ENCODE data around the gene MYO9B.

Gene MYO9B

DNA sequence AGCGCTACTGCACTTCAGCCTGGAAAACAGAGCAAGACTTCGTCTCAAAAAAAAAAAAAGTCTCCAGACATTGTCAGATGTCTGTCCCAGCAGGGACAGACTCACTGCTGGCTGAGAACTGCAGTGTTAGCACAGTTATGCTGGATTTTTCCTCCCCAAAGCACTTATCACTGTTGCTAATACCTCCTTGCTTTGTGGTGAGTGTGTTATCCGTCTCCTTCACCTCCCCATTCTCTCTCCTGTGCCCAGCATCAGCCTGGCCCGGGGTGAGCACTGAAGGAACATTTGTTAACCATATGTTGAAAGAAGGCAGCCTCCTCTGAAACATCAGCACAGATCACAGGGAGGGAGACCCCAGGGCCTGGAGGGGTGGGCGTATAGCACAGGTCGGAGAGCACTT lies 11.3 kb downstream of the MYO9B start:
- no peak for TF ChIP-seq EZH2phosphoT487 (IDR thresholded peaks at IDR 0.05; ENCODE audit: borderline replicate concordance)
- TF ChIP-seq, protein P1, sequence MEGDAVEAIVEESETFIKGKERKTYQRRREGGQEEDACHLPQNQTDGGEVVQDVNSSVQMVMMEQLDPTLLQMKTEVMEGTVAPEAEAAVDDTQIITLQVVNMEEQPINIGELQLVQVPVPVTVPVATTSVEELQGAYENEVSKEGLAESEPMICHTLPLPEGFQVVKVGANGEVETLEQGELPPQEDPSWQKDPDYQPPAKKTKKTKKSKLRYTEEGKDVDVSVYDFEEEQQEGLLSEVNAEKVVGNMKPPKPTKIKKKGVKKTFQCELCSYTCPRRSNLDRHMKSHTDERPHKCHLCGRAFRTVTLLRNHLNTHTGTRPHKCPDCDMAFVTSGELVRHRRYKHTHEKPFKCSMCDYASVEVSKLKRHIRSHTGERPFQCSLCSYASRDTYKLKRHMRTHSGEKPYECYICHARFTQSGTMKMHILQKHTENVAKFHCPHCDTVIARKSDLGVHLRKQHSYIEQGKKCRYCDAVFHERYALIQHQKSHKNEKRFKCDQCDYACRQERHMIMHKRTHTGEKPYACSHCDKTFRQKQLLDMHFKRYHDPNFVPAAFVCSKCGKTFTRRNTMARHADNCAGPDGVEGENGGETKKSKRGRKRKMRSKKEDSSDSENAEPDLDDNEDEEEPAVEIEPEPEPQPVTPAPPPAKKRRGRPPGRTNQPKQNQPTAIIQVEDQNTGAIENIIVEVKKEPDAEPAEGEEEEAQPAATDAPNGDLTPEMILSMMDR (conservative IDR thresholded peaks at IDR 0.05; ENCODE audit: low read length) = no peak
- H3K9ac ChIP-seq (ENCODE audit: low read depth, low read length, poor library complexity, severe bottlenecking) = no peak overlapping the region
- H3K4me1 ChIP-seq (ENCODE audit: insufficient read depth, low read length, poor library complexity, severe bottlenecking) = peaks cover 3% of the 10 kb centered on the region
- peaks cover 12% of the 10 kb centered on the region; the same call in 1 of the 2 replicates for H3K36me3 ChIP-seq (ENCODE audit: insufficient read depth, low read length)
- H3F3A ChIP-seq (ENCODE audit: low read depth) = no peaks in the 10 kb centered on the region
- H3K27me3 ChIP-seq (ENCODE audit: insufficient read depth, low read length, poor library complexity, severe bottlenecking) = no peaks in the 10 kb centered on the region
- H2AFZ ChIP-seq (ENCODE audit: low read length) = no peak overlapping the region
- no peak overlapping the region for H3K4me2 ChIP-seq (ENCODE audit: low read depth, low read length, poor library complexity, severe bottlenecking)
- H3K9me2 ChIP-seq (replicated peaks; ENCODE audit: low read depth, low read length) = no peaks in the 10 kb centered on the region
- no peaks in the 10 kb centered on the region for H3K9me3 ChIP-seq (ENCODE audit: insufficient read depth, low read depth, low read length)
- peaks cover 96% of the 10 kb centered on the region for H3K79me2 ChIP-seq (ENCODE audit: insufficient read depth, low read length)
- peaks cover 58% of the 10 kb centered on the region for H4K20me1 ChIP-seq (ENCODE audit: insufficient read depth, low read length, poor library complexity, severe bottlenecking)
- no peak overlapping the region for H3K4me3 ChIP-seq (ENCODE audit: low read length, poor library complexity, severe bottlenecking)

- peaks cover 17% of the 10 kb centered on the region; the same call in 1 of the 2 replicates for H3K36me3 ChIP-seq (ENCODE audit: insufficient read depth, low read length)
- H3K4me3 ChIP-seq (ENCODE audit: low read length, poor library complexity, severe bottlenecking) = no peak overlapping the region
- no peaks in the 10 kb centered on the region for H3K9me2 ChIP-seq (replicated peaks; ENCODE audit: low read depth, low read length)
- peaks cover 96% of the 10 kb centered on the region for H3K79me2 ChIP-seq (ENCODE audit: insufficient read depth, low read length)
- no peaks in the 10 kb centered on the region for H3K9me3 ChIP-seq (ENCODE audit: insufficient read depth, low read depth, low read length)
- TF ChIP-seq, protein P1 (conservative IDR thresholded peaks at IDR 0.05; ENCODE audit: low read length) = no peak
- TF ChIP-seq EZH2phosphoT487 (IDR thresholded peaks at IDR 0.05; ENCODE audit: borderline replicate concordance) = no peak
- no peak overlapping the region for H2AFZ ChIP-seq (ENCODE audit: low read length)
- no peaks in the 10 kb centered on the region for H3F3A ChIP-seq (ENCODE audit: low read depth)
- no peaks in the 10 kb centered on the region for H3K27me3 ChIP-seq (ENCODE audit: insufficient read depth, low read length, poor library complexity, severe bottlenecking)
- no peak overlapping the region for H3K4me2 ChIP-seq (ENCODE audit: low read depth, low read length, poor library complexity, severe bottlenecking)
- H4K20me1 ChIP-seq (ENCODE audit: insufficient read depth, low read length, poor library complexity, severe bottlenecking) = peaks cover 58% of the 10 kb centered on the region
- no peak overlapping the region for H3K9ac ChIP-seq (ENCODE audit: low read depth, low read length, poor library complexity, severe bottlenecking)
- peaks cover 4% of the 10 kb centered on the region for H3K4me1 ChIP-seq (ENCODE audit: insufficient read depth, low read length, poor library complexity, severe bottlenecking)
These were observed 13.0 kb downstream of the MYO9B start for GRCh38 chr19:17088552-17088951.

DNA sequence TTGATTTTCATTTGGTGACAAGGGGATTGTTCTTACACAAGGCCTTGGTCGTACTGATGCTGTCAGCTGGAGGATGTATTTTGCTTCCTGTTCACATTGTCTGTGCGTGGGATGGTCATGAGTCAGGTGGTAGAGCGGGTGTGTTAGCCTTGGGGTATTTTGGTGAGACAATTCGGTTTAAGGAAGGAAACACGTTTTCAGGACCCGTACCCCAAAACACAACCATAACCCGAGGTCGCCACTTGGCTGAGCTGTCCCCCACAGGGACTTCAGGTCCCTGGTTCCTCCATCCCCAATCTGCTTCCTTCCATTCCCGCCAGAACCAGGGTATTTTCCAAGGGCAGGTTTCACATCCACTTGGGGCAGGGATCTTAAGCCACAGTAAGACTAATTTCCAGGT lies 15.0 kb downstream of the MYO9B start:
- H4K20me1 ChIP-seq (ENCODE audit: insufficient read depth, low read length, poor library complexity, severe bottlenecking) = peaks cover 56% of the 10 kb centered on the region
- no peaks in the 10 kb centered on the region for H3K9me2 ChIP-seq (replicated peaks; ENCODE audit: low read depth, low read length)
- H3K9me3 ChIP-seq (ENCODE audit: insufficient read depth, low read depth, low read length) = no peaks in the 10 kb centered on the region
- H3K4me1 ChIP-seq (ENCODE audit: insufficient read depth, low read length, poor library complexity, severe bottlenecking) = peaks cover 4% of the 10 kb centered on the region
- H2AFZ ChIP-seq (ENCODE audit: low read length) = no peak overlapping the region
- H3K36me3 ChIP-seq (ENCODE audit: insufficient read depth, low read length) = peaks cover 17% of the 10 kb centered on the region; the same call in 1 of the 2 replicates
- H3K79me2 ChIP-seq (ENCODE audit: insufficient read depth, low read length) = peaks cover 95% of the 10 kb centered on the region
- H3F3A ChIP-seq (ENCODE audit: low read depth) = no peaks in the 10 kb centered on the region
- no peak overlapping the region for H3K4me3 ChIP-seq (ENCODE audit: low read length, poor library complexity, severe bottlenecking)
- no peak overlapping the region for H3K4me2 ChIP-seq (ENCODE audit: low read depth, low read length, poor library complexity, severe bottlenecking)
- TF ChIP-seq, protein P1 (conservative IDR thresholded peaks at IDR 0.05; ENCODE audit: low read length) = no peak
- TF ChIP-seq EZH2phosphoT487 (IDR thresholded peaks at IDR 0.05; ENCODE audit: borderline replicate concordance) = no peak
- no peaks in the 10 kb centered on the region for H3K27me3 ChIP-seq (ENCODE audit: insufficient read depth, low read length, poor library complexity, severe bottlenecking)
- H3K9ac ChIP-seq (ENCODE audit: low read depth, low read length, poor library complexity, severe bottlenecking) = no peak overlapping the region
